ENCODE data around the gene ZNF830. TPM values are rescaled to one million over a fixed set of nuclear protein-coding genes. Genes with fewer than 3 reads are reported as not detected.

Gene ZNF830
- total RNA-seq, 1 experiment from 2014 or later, result 19.2 TPM

GRCh38 chr17:34990921-34991365, 29.6 kb downstream of the ZNF830 start:
- Histone ChIP-seq H3K56ac (ENCODE audit: insufficient read length, low read depth, low read length) (no peak overlapping the region), H2BK12ac (ENCODE audit: insufficient read length, low read depth, low read length) (no peak overlapping the region), H3K23ac (ENCODE audit: insufficient read length, low read depth, low read length) (no peak overlapping the region), H3K27me3 (ENCODE audit: insufficient read depth, low read length) (no peaks in the 10 kb centered on the region), H3K27ac (ENCODE audit: insufficient read length, low read depth, low read length) (no peak overlapping the region), H3K18ac (ENCODE audit: insufficient read length, low read depth, low read length) (no peak overlapping the region), H3K14ac (ENCODE audit: insufficient read depth, low read length) (no peak overlapping the region), H3K23me2 (ENCODE audit: insufficient read length, low read depth, low read length, poor library complexity, severe bottlenecking) (no peaks in the 10 kb centered on the region), H3K9ac (ENCODE audit: extremely low read depth, insufficient read length, low read length) (no peak overlapping the region), H2BK15ac (ENCODE audit: low read depth, low read length) (no peak overlapping the region), H4K5ac (ENCODE audit: insufficient read length, low read depth, low read length) (no peak overlapping the region), H3K4ac (ENCODE audit: low read depth, low read length) (no peak overlapping the region), H3K79me1 (ENCODE audit: insufficient read depth, low read depth, low read length, poor library complexity, severe bottlenecking) (no peaks in the 10 kb centered on the region), H3K4me1 (ENCODE audit: insufficient read depth, low read length) (no peaks in the 10 kb centered on the region), H2BK120ac (ENCODE audit: low read depth, low read length, poor library complexity, severe bottlenecking) (no peak overlapping the region), H4K20me1 (ENCODE audit: control insufficient read depth, insufficient read depth, insufficient read length) (no peaks in the 10 kb centered on the region), H2BK20ac (ENCODE audit: low read depth, low read length, poor library complexity, severe bottlenecking) (no peak overlapping the region), H2AFZ (ENCODE audit: low read length) (no peak overlapping the region), H2AK5ac (ENCODE audit: insufficient read length, low read length) (no peak overlapping the region), H4K8ac (replicated peaks; ENCODE audit: insufficient read length, low read depth, low read length) (no peak overlapping the region), H3T11ph (ENCODE audit: low read length) (no peak overlapping the region), H2BK5ac (ENCODE audit: insufficient read length, low read length) (no peak overlapping the region), H3K79me2 (ENCODE audit: insufficient read depth, low read length) (no peaks in the 10 kb centered on the region), H3K4me2 (ENCODE audit: insufficient read depth, insufficient read length, low read length) (no peak overlapping the region), H4K91ac (ENCODE audit: insufficient read length, low read depth, low read length) (no peak overlapping the region), H3K9me3 (ENCODE audit: control insufficient read depth, low read depth, low read length) (no peaks in the 10 kb centered on the region)
- Mint-ChIP-seq H3K9me3 (no peaks in the 10 kb centered on the region), H3K4me3 (no peak overlapping the region), H3K36me3 (ENCODE audit: insufficient read depth in 1 of 3, low read depth in 3 of 3) (peaks cover 57 to 99% (median 96%) of the 10 kb centered on the region in 3 experiments), H3K27me3 (ENCODE audit: low read depth) (no peaks in the 10 kb centered on the region; the same call in 1 of the 2 replicates), H3K4me1 (no peaks in the 10 kb centered on the region), H3K27ac (no peak overlapping the region)
- no peak for TF ChIP-seq CTCF (conservative IDR thresholded peaks at IDR 0.05)
- no CpG with 5 or more reads among the region's 6 CpGs for WGBS (ENCODE audit: extremely low coverage, insufficient read length, low lambda C conversion rate)
- DNase-seq, result no peak
